ENCODE results near the gene MRPL28. TPM values are rescaled to one million over a fixed set of nuclear protein-coding genes. Genes with fewer than 3 reads are reported as not detected.

The MRPL28 gene
- total RNA-seq, 4 donors from 2014 or later = 47.7 to 93.5 (median 55.8) TPM

- no peak overlapping the region for H3K4me3 ChIP-seq
- no peaks in the 10 kb centered on the region for H3K9me3 ChIP-seq
- ATAC-seq = no peak
- peaks cover 0 to 7% of the 10 kb centered on the region in 2 donors for H3K36me3 ChIP-seq
- 86 to 88% methylated on average over 2 of the region's 2 CpGs for WGBS, 2 donors (ENCODE audit: low coverage in 1 of 2)
- peaks cover 0 to 60% (median 12%) of the 10 kb centered on the region in 3 donors for H3K4me1 ChIP-seq
- no peaks in the 10 kb centered on the region for H3K27me3 ChIP-seq
- TF ChIP-seq POLR2AphosphoS5 (IDR thresholded peaks at IDR 0.05) = no peak
- no peak for TF ChIP-seq CTCF (IDR thresholded peaks at IDR 0.05)
- TF ChIP-seq EP300 (IDR thresholded peaks at IDR 0.05) = no peak
- no peak for TF ChIP-seq POLR2A (IDR thresholded peaks at IDR 0.05)
- no peak overlapping the region for H3K27ac ChIP-seq
These were observed 39.6 kb downstream of the MRPL28 start for GRCh38 chr16:330741-331140.

GRCh38 chr16:325375-326145, 44.8 kb downstream of the MRPL28 start:
- ATAC-seq = no peak
- 88 to 93% methylated on average over 10 to 12 of the region's 28 CpGs for WGBS, 2 donors (ENCODE audit: low coverage in 1 of 2)
- H3K4me1 ChIP-seq = peaks cover 0 to 63% (median 9%) of the 10 kb centered on the region in 3 donors

GRCh38 chr16:324451-325334, 45.6 kb downstream of the MRPL28 start:
- ATAC-seq = no peak
- WGBS, 2 donors (ENCODE audit: low coverage in 1 of 2) = 75 to 76% methylated on average over 5 to 13 of the region's 55 CpGs
- Histone ChIP-seq H3K27ac (peak overlapping the region in 1 of 4 donors; percentile 7), H3K4me3 (peak overlapping the region in 1 of 2 donors; percentile 18), H3K36me3 (no peaks in the 10 kb centered on the region), H3K27me3 (no peaks in the 10 kb centered on the region), H3K4me1 (peaks cover 0 to 57% (median 8%) of the 10 kb centered on the region in 3 donors), H3K9me3 (no peaks in the 10 kb centered on the region)
- TF ChIP-seq POLR2AphosphoS5 (IDR thresholded peaks at IDR 0.05) (no peak), POLR2A (IDR thresholded peaks at IDR 0.05) (no peak), EP300 (IDR thresholded peaks at IDR 0.05) (no peak), CTCF (IDR thresholded peaks at IDR 0.05) (no peak)

More at GRCh38 chr16:325375-326145, 44.8 kb downstream of the MRPL28 start:
- H3K27me3 ChIP-seq = no peaks in the 10 kb centered on the region
- H3K36me3 ChIP-seq = peaks cover 0 to 3% of the 10 kb centered on the region in 2 donors
- no peaks in the 10 kb centered on the region for H3K9me3 ChIP-seq
- H3K27ac ChIP-seq = peak overlapping the region in 1 of 4 donors; percentile 7
- H3K4me3 ChIP-seq = peak overlapping the region in 1 of 2 donors; percentile 18
- TF ChIP-seq POLR2A (IDR thresholded peaks at IDR 0.05) (no peak), POLR2AphosphoS5 (IDR thresholded peaks at IDR 0.05) (no peak), EP300 (IDR thresholded peaks at IDR 0.05) (no peak), CTCF (IDR thresholded peaks at IDR 0.05) (no peak)

GRCh38 chr16:324201-324450, 46.2 kb downstream of the MRPL28 start:
- no peak for TF ChIP-seq POLR2AphosphoS5 (IDR thresholded peaks at IDR 0.05)
- TF ChIP-seq EP300 (IDR thresholded peaks at IDR 0.05) = no peak
- TF ChIP-seq POLR2A (IDR thresholded peaks at IDR 0.05) = no peak
- TF ChIP-seq CTCF (IDR thresholded peaks at IDR 0.05) = no peak
- ATAC-seq = no peak
- H3K27me3 ChIP-seq = no peaks in the 10 kb centered on the region
- H3K27ac ChIP-seq = no peak overlapping the region
- H3K4me3 ChIP-seq = no peak overlapping the region
- H3K36me3 ChIP-seq = peaks cover 0 to 6% of the 10 kb centered on the region in 2 donors
- 0 to 30% methylated on average over 1 to 2 of the region's 17 CpGs for WGBS, 2 donors (ENCODE audit: low coverage in 1 of 2)
- no peaks in the 10 kb centered on the region for H3K9me3 ChIP-seq
- H3K4me1 ChIP-seq = peaks cover 0 to 57% (median 8%) of the 10 kb centered on the region in 3 donors

Measured in gastroesophageal sphincter (tissue), 4 donors.